Measurements from ENCODE around the gene DNAJC11.
A peak's percentile ranks its signal among the peaks of the same experiment; 100 is the strongest.
"Not testable (repeated sequence)": the region's sequence is repeated elsewhere in the genome, so short reads cannot be mapped to it uniquely, and the experiment has no call there.

Gene DNAJC11

GRCh38 chr1:6651909-6652308 is 49.7 kb downstream of the DNAJC11 start:
- DNase-seq, result no peak

- no peak for DNase-seq
These were observed 53.1 kb downstream of the DNAJC11 start for GRCh38 chr1:6648556-6648955.

GRCh38 chr1:6646499-6647148 is 55.0 kb downstream of the DNAJC11 start:
- peak; percentile 20 for DNase-seq

- no peak for DNase-seq
These were observed 56.6 kb downstream of the DNAJC11 start for GRCh38 chr1:6645018-6645417.

- DNase-seq, result not testable (repeated sequence)
These were observed 60.7 kb downstream of the DNAJC11 start for GRCh38 chr1:6640867-6641266.

GRCh38 chr1:6638226-6638625 is 63.4 kb downstream of the DNAJC11 start:
- no peak for DNase-seq

- DNase-seq, result no peak
These were observed 63.8 kb downstream of the DNAJC11 start for GRCh38 chr1:6637770-6638169.

GRCh38 chr1:6636778-6637177 is 64.8 kb downstream of the DNAJC11 start:
- DNase-seq, result not testable (repeated sequence)

- no peak for DNase-seq
These were observed 65.5 kb downstream of the DNAJC11 start for GRCh38 chr1:6635910-6636760.

- no peak for DNase-seq
These were observed 66.3 kb downstream of the DNAJC11 start for GRCh38 chr1:6635161-6635909.

- DNase-seq, result no peak
These were observed 67.1 kb downstream of the DNAJC11 start for GRCh38 chr1:6634371-6635052.

- no peak for DNase-seq
These were observed 68.8 kb downstream of the DNAJC11 start for GRCh38 chr1:6632588-6633514.

GRCh38 chr1:6631058-6631457 is 70.6 kb downstream of the DNAJC11 start:
- DNase-seq, result no peak

- DNase-seq, result no peak
These were observed 71.6 kb downstream of the DNAJC11 start for GRCh38 chr1:6630027-6630426.

- DNase-seq, result no peak
These were observed 72.6 kb downstream of the DNAJC11 start for GRCh38 chr1:6628971-6629479.

- DNase-seq, result no peak
These were observed 73.6 kb downstream of the DNAJC11 start for GRCh38 chr1:6627841-6628545.

GRCh38 chr1:6627031-6627430 is 74.6 kb downstream of the DNAJC11 start:
- no peak for DNase-seq

GRCh38 chr1:6625584-6626149 is 75.9 kb downstream of the DNAJC11 start:
- peak; percentile 21 for DNase-seq

- DNase-seq, result peak; percentile 66
These were observed 76.7 kb downstream of the DNAJC11 start, which contains the start of gene THAP3 for GRCh38 chr1:6624710-6625583. TSS of gene THAP3 (plus strand) at chr1:6624868. CDS start at chr1:6625219, 351 bp downstream.

Data from NCI-H1436 (cell line).